ENCODE data around the gene ELOVL7. TPM values are rescaled to one million over a fixed set of nuclear protein-coding genes. Genes with fewer than 3 reads are reported as not detected.

The ELOVL7 gene
- total RNA-seq, 1 experiment from 2014 or later: 1.2 TPM

- H3K9me3 ChIP-seq (ENCODE audit: low read length): no peaks in the 10 kb centered on the region
- POLR2A ChIA-PET (ENCODE audit: unreplicated experiment): no interaction called here
- TF ChIP-seq EZH2 (IDR thresholded peaks at IDR 0.05; ENCODE audit: low read length, unreplicated experiment) (no peak), EZH2phosphoT487 (IDR thresholded peaks at IDR 0.05; ENCODE audit: borderline replicate concordance, low read length) (no peak)
- H4K20me1 ChIP-seq (ENCODE audit: low read length): no peaks in the 10 kb centered on the region
- H3K27ac ChIP-seq (ENCODE audit: low read length): no peak overlapping the region
- intact Hi-C loops (cut with micrococcal nuclease): no loop called here
- no peak for DNase-seq
- no TSS peak for BruUV-seq (replicated peaks)
- CTCF ChIA-PET: no interaction called here
- H3K4me3 ChIP-seq (ENCODE audit: low read length): no peak overlapping the region
- H3F3A ChIP-seq (ENCODE audit: low read length, unreplicated experiment): peaks cover 6% of the 10 kb centered on the region
- no peaks in the 10 kb centered on the region for H3K27me3 ChIP-seq (ENCODE audit: low read length)
- no peak for ATAC-seq
- H3K4me2 ChIP-seq (ENCODE audit: low read length): 0 out of 2 replicates have a peak overlapping the region, but pooled peaks have one; percentile 60
- no peak overlapping the region for H3K9ac ChIP-seq (ENCODE audit: low read length)
- H2AFZ ChIP-seq (ENCODE audit: low read length): no peak overlapping the region
- no peaks in the 10 kb centered on the region for H3K9me2 ChIP-seq (replicated peaks; ENCODE audit: low read length)
- peaks cover 26% of the 10 kb centered on the region for H3K4me1 ChIP-seq (ENCODE audit: insufficient read depth, low read length)
- H3K79me2 ChIP-seq (ENCODE audit: low read length): no peaks in the 10 kb centered on the region
- H3K36me3 ChIP-seq (ENCODE audit: low read depth, low read length): no peaks in the 10 kb centered on the region
Observed at GRCh38 chr5:60705144-60705543, 138.9 kb downstream of the ELOVL7 start.

- no peaks in the 10 kb centered on the region for H3K9me3 ChIP-seq (ENCODE audit: low read length)
- intact Hi-C loops (cut with micrococcal nuclease): no loop called here
- DNase-seq (peak; percentile 80), ATAC-seq (peak; percentile 59)
- peaks cover 6% of the 10 kb centered on the region for H3F3A ChIP-seq (ENCODE audit: low read length, unreplicated experiment)
- peak overlapping the region; percentile 31; the same call in 1 of the 2 replicates for H3K9ac ChIP-seq (ENCODE audit: low read length)
- peak overlapping the region; percentile 65 for H3K4me2 ChIP-seq (ENCODE audit: low read length)
- peak overlapping the region; percentile 75 for H3K27ac ChIP-seq (ENCODE audit: low read length)
- ChIA-PET POLR2A (ENCODE audit: unreplicated experiment) (no interaction called here), CTCF (interaction anchor here (0.5 to 0.6 kb wide), 2 partner anchors 27 to 325 kb away, joined by 3 to 5 read pairs; no protein-coding TSS in a partner anchor)
- peaks cover 7% of the 10 kb centered on the region for H3K79me2 ChIP-seq (ENCODE audit: low read length)
- no peaks in the 10 kb centered on the region for H3K27me3 ChIP-seq (ENCODE audit: low read length)
- TF ChIP-seq CTCF (conservative IDR thresholded peaks at IDR 0.05; ENCODE audit: low read depth, low read length) (no peak), EZH2phosphoT487 (IDR thresholded peaks at IDR 0.05; ENCODE audit: borderline replicate concordance, low read length) (no peak), EZH2 (IDR thresholded peaks at IDR 0.05; ENCODE audit: low read length, unreplicated experiment) (no peak)
- H3K4me3 ChIP-seq (ENCODE audit: low read length): no peak overlapping the region
- peak overlapping the region; percentile 43; the same call in 1 of the 2 replicates for H2AFZ ChIP-seq (ENCODE audit: low read length)
- H4K20me1 ChIP-seq (ENCODE audit: low read length): no peaks in the 10 kb centered on the region
- no peaks in the 10 kb centered on the region for H3K36me3 ChIP-seq (ENCODE audit: low read depth, low read length)
- BruUV-seq (replicated peaks): no TSS peak
- no peaks in the 10 kb centered on the region for H3K9me2 ChIP-seq (replicated peaks; ENCODE audit: low read length)
- H3K4me1 ChIP-seq (ENCODE audit: insufficient read depth, low read length): peaks cover 27% of the 10 kb centered on the region
Observed at GRCh38 chr5:60703944-60704343, 140.1 kb downstream of the ELOVL7 start.

Other genes starting within 250 kb of the ELOVL7 start
- gene DEPDC1B, start 144.1 kb downstream of the ELOVL7 start, total RNA-seq (2014; rRNA removed): 22.7 and 23.8 TPM in 2 replicates
- gene ERCC8, start 100.8 kb upstream of the ELOVL7 start, total RNA-seq (2014; rRNA removed): 2.1 and 2.6 TPM in 2 replicates
- 39.3 and 41.9 TPM in 2 replicates for gene NDUFAF2, start 100.9 kb upstream of the ELOVL7 start, total RNA-seq (2014; rRNA removed)

All from PC-3 (cell line).